Progenitor cell of endocrine pancreas (in vitro differentiated cells): ENCODE data around the gene COL1A1. TPM values are rescaled to one million over a fixed set of nuclear protein-coding genes. Genes with fewer than 3 reads are reported as not detected.

Experiments
- DNase-seq: peaks from one replicate; pipeline ENCODE4 v3.0.0; 2021; ENCODE audit warnings: low spot score; ENCODE audit not compliant: unreplicated experiment
- H3K27ac Mint-ChIP-seq: 2 replicates; pipeline ENCODE4 v1.8.0; 2021; ENCODE audit warnings: mild to moderate bottlenecking, moderate library complexity, mixed read lengths
- H3K27me3 Mint-ChIP-seq: 2 replicates; pipeline ENCODE4 v1.8.0; 2021; ENCODE audit warnings: mixed read lengths
- H3K36me3 Mint-ChIP-seq: 2 replicates; pipeline ENCODE4 v1.8.0; 2022; ENCODE audit warnings: mixed read lengths; ENCODE audit not compliant: insufficient read depth
- H3K4me1 Mint-ChIP-seq: 2 replicates; pipeline ENCODE4 v1.8.0; 2021; ENCODE audit warnings: low read depth, mixed read lengths
- H3K4me3 Mint-ChIP-seq: 2 replicates; pipeline ENCODE4 v1.8.0; 2021; ENCODE audit warnings: low read depth, mild to moderate bottlenecking, moderate library complexity, mixed read lengths
- H3K9me3 Mint-ChIP-seq: 2 replicates; pipeline ENCODE4 v1.8.0; 2021; ENCODE audit warnings: low read depth, mixed read lengths
- CTCF ChIP-seq: fragments of 200-600 bp; sonication (generic); IDR thresholded peaks from one replicate; pipeline ENCODE4 v1.5.0; 2021; ENCODE audit warnings: antibody characterized with exemption, mild to moderate bottlenecking; ENCODE audit not compliant: unreplicated experiment
- total RNA-seq: library from RNA; stranded (reverse); gene quantifications from 2 replicates; pipeline ENCODE4 v1.2.1, GENCODE V29; 2021

The COL1A1 gene
- total RNA-seq, 1 donor from 2014 or later = 26.7 TPM

- Mint-ChIP-seq H3K9me3 (no peaks in the 10 kb centered on the region), H3K4me3 (peak overlapping the region; percentile 21), H3K27me3 (peaks cover 49% of the 10 kb centered on the region), H3K36me3 (no peaks in the 10 kb centered on the region), H3K4me1 (peaks cover 35% of the 10 kb centered on the region), H3K27ac (peak overlapping the region; percentile 70)
- DNase-seq = no peak
- no peak for TF ChIP-seq CTCF
These were observed 8.2 kb upstream of the COL1A1 start for GRCh38 chr17:50209472-50210239.

- Mint-ChIP-seq H3K4me1 (peaks cover 35% of the 10 kb centered on the region), H3K27me3 (peaks cover 50% of the 10 kb centered on the region), H3K9me3 (no peaks in the 10 kb centered on the region), H3K27ac (peak overlapping the region; percentile 70), H3K4me3 (peak overlapping the region; percentile 21), H3K36me3 (no peaks in the 10 kb centered on the region)
- no peak for TF ChIP-seq CTCF
- DNase-seq = no peak
These were observed 7.7 kb upstream of the COL1A1 start for GRCh38 chr17:50209133-50209471.

- DNase-seq = no peak
- Mint-ChIP-seq H3K27me3 (peaks cover 54% of the 10 kb centered on the region), H3K9me3 (no peaks in the 10 kb centered on the region), H3K4me1 (peaks cover 35% of the 10 kb centered on the region), H3K27ac (no peak overlapping the region), H3K36me3 (no peaks in the 10 kb centered on the region), H3K4me3 (no peak overlapping the region)
- TF ChIP-seq CTCF = no peak
These were observed 7.2 kb upstream of the COL1A1 start for GRCh38 chr17:50208611-50209061.

- no peak for TF ChIP-seq CTCF
- DNase-seq = no peak
- Mint-ChIP-seq H3K9me3 (no peaks in the 10 kb centered on the region), H3K36me3 (no peaks in the 10 kb centered on the region), H3K27me3 (peaks cover 60% of the 10 kb centered on the region), H3K4me1 (peaks cover 33% of the 10 kb centered on the region), H3K27ac (no peak overlapping the region), H3K4me3 (no peak overlapping the region)
These were observed 6.5 kb upstream of the COL1A1 start for GRCh38 chr17:50207792-50208567.

- Mint-ChIP-seq H3K9me3 (no peaks in the 10 kb centered on the region), H3K27ac (no peak overlapping the region), H3K4me1 (peaks cover 33% of the 10 kb centered on the region), H3K36me3 (no peaks in the 10 kb centered on the region), H3K4me3 (no peak overlapping the region), H3K27me3 (peaks cover 66% of the 10 kb centered on the region)
- DNase-seq = no peak
- no peak for TF ChIP-seq CTCF
These were observed 5.9 kb upstream of the COL1A1 start for GRCh38 chr17:50207315-50207714.
